Stimulated activated CD8-positive, alpha-beta memory T cell treated with anti-CD3 and anti-CD28 coated beads, Interleukin-4, amount 100 ng/mL, for 48 hours (primary cell): ENCODE data around the gene SGTB.
"Not testable (repeated sequence)": the region's sequence is repeated elsewhere in the genome, so short reads cannot be mapped to it uniquely, and the experiment has no call there.

Source experiments
- DNase-seq: peaks from one replicate; pipeline ENCODE4 v3.0.0-alpha.2; 2020

SGTB gene

GRCh38 chr5:65721720-65722574, at the start of gene SGTB, which contains the start of gene NLN:
SGTB (minus strand) TSS chr5:65722109; CDS start chr5:65720807, 1,302 bp downstream.
NLN (plus strand) TSS chr5:65722205; CDS start chr5:65722374, 169 bp downstream.
- peak; percentile 89 for DNase-seq

- no peak for DNase-seq
Observed at GRCh38 chr5:65771266-65771665, 49.4 kb upstream of the SGTB start.

GRCh38 chr5:65769539-65769938, 47.6 kb upstream of the SGTB start:
- DNase-seq: no peak

GRCh38 chr5:65768723-65769346, 46.9 kb upstream of the SGTB start:
- no peak for DNase-seq

- DNase-seq: no peak
Observed at GRCh38 chr5:65767565-65767964, 45.7 kb upstream of the SGTB start.

GRCh38 chr5:65766781-65767180, 44.9 kb upstream of the SGTB start:
- DNase-seq: no peak

GRCh38 chr5:65766175-65766574, 44.3 kb upstream of the SGTB start:
- no peak for DNase-seq

- DNase-seq: no peak
Observed at GRCh38 chr5:65765582-65765981, 43.7 kb upstream of the SGTB start.

GRCh38 chr5:65762234-65762633, 40.3 kb upstream of the SGTB start:
- no peak for DNase-seq

- no peak for DNase-seq
Observed at GRCh38 chr5:65760504-65761275, 38.8 kb upstream of the SGTB start.

- no peak for DNase-seq
Observed at GRCh38 chr5:65758546-65759144, 36.7 kb upstream of the SGTB start.

GRCh38 chr5:65753189-65753588, 31.3 kb upstream of the SGTB start:
- no peak for DNase-seq

- no peak for DNase-seq
Observed at GRCh38 chr5:65750938-65751337, 29.0 kb upstream of the SGTB start.

GRCh38 chr5:65749956-65750355, 28.0 kb upstream of the SGTB start:
- no peak for DNase-seq

- no peak for DNase-seq
Observed at GRCh38 chr5:65749221-65749844, 27.4 kb upstream of the SGTB start.

GRCh38 chr5:65742565-65743231, 20.8 kb upstream of the SGTB start:
- no peak for DNase-seq

- no peak for DNase-seq
Observed at GRCh38 chr5:65739162-65739561, 17.3 kb upstream of the SGTB start.

- DNase-seq: no peak
Observed at GRCh38 chr5:65738305-65738704, 16.4 kb upstream of the SGTB start.

- DNase-seq: no peak
Observed at GRCh38 chr5:65737842-65738241, 15.9 kb upstream of the SGTB start.

- DNase-seq: no peak
Observed at GRCh38 chr5:65736011-65736410, 14.1 kb upstream of the SGTB start.

GRCh38 chr5:65734921-65735320, 13.0 kb upstream of the SGTB start:
- DNase-seq: no peak

- DNase-seq: not testable (repeated sequence)
Observed at GRCh38 chr5:65734196-65734775, 12.4 kb upstream of the SGTB start.
